HG03520 (cell line): ENCODE results near the gene PDZRN3.
A peak's percentile ranks its signal among the peaks of the same experiment; 100 is the strongest.
"Not testable (repeated sequence)": the region's sequence is repeated elsewhere in the genome, so short reads cannot be mapped to it uniquely, and the experiment has no call there.

Source experiments
- ATAC-seq: cut with Tn5 transposase; IDR thresholded peaks from one replicate; pipeline ENCODE4 v1.9.1; 2021; ENCODE audit warnings: mild to moderate bottlenecking, moderate library complexity; ENCODE audit not compliant: unreplicated experiment

PDZRN3 gene

DNA sequence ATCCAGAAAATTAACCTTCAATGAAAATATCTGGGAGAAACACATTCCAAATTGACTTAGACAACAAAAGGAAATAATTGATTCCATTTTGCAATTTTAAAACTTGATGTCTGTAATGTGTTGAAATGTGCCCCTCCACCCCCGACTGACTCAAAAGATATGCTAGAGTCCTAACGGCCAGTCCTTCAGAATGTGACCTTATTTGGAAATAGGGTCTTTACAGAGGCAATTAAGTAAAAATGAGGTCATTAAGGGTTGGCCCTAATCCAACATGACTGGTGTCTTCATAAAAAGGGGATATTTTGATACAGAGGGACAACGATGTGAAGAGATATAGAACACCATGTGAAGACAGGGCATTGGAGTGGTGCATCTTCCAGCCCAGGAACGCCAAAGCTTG is 153.9 kb downstream of the PDZRN3 start:
- ATAC-seq = no peak

DNA sequence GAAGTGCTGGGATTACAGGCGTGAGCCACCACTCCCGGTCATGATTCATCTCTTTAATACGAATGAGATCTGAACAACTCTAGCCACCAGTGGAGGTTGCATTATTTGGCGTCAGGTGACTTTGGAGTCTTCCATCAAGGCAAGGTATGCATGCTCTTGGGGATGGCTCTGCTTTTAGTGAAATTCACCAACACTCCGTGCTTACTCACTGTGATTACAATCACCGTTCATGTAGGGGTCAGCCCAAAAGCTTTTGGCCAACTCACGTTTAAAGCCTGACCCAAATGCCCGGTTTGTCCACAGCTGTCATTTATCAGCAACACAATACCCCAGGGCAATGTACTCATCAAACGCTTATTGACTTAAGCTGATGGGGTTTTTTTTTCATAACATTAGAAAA is 155.4 kb downstream of the PDZRN3 start:
- ATAC-seq = no peak

DNA sequence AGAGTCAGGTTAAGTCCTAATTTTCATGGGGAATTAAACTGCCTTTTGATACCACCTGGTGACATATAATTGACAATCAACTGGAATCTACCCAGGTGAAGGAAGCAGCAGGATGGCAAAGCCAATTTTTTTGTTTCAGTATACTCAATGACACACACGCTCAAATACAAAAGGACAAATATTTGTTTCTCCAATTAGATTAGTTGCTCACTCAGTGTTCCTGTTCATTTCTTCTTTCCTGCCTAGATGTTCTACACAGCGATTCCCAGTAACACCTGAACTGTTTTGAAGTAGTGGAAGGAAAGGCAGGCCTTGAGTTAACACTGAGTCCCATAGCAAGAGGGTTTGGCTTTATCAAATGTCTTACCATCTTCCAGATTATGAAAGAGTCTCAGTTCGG is 157.5 kb downstream of the PDZRN3 start:
- ATAC-seq = no peak

DNA sequence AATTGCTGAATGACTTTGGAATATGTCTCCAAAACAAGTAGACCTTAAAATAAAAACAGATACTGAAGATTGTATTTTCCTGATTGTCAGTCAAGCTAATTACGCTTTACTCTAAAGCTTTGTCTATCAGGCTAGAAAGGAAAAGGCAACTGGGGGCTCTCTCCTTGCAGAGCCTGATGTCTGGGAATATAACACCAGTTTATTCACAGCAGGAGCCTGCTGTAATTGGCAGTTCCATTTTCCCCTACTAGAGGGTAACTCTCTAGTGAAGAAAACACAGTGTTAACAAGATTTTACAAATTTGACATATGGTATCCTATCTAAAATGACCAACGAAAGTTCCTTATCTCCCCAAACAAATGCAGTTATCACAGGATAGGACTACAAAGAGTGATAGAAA is 158.8 kb downstream of the PDZRN3 start:
- no peak for ATAC-seq

DNA sequence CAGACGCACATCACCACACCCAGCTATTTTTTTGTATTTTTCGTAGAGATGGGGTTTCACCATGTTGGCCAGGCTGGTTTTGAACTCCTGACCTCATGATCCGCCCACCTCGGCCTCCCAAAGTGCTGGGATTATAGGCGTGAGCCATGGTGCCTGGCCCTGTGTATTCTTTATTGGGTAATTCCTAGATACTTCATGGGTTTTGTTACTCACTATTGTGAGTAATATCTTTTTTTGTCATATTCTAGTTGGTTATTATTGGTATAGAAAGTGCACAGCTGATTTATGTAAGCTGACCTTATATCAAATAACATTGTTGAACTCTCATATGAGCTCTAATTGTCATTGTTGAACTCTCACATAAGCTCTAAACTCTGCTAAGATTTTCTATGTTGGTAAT is 160.6 kb downstream of the PDZRN3 start:
- not testable (repeated sequence) for ATAC-seq

DNA sequence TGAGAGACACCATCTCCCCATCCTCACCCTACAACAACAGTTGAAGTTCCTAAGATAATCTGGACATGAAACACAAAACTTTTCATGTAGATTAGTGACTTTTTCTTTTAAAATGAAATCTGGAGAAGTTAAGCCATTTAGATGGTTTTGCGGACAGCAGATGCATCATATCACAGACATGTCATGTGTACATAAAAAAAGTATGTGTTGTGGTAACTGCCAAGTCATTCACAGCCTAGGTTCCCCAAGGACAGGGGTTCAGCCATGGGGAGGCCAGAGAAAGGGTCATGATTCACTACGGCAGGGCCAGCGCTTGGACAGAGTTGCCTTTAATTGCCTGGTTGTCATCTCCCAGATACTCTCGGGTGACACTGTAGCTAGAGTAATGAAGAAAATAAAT is 163.2 kb downstream of the PDZRN3 start:
- ATAC-seq = no peak

DNA sequence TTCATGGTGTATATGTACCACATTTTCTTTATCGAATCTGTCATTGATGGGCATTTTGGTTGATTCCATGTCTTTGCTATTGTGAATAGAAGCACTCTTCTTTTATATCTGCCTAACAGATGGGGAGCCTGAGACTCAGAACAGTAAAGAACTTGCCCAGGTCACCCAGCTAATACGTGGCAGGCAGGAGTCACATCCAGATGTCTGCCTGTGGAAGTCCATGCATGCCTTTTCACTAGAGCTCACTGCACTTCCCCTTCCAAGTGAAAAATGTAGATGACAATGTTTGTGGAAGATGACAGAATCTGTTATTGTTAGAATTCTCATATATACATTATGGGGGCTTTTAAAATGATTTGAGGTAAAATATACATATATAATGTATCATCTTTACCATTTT is 165.0 kb downstream of the PDZRN3 start:
- no peak for ATAC-seq

DNA sequence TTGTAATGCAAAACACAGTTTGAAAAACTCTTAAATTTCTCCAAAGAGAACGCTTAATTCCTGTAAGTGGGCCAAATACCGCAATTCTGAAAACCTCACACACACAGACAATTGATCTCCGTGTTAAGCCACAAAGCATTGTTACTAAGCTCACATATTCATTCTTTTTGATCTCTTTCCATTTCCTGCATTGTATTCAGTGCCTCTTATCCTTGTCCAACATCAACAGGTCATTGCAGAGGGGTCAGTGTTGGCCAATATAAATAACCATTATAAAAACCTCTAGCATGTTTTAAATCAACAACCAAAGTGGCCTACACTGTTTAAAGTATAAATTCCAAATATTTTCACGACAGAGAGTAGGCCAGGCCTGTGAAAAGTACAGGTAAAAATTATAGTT is 171.1 kb downstream of the PDZRN3 start:
- no peak for ATAC-seq

DNA sequence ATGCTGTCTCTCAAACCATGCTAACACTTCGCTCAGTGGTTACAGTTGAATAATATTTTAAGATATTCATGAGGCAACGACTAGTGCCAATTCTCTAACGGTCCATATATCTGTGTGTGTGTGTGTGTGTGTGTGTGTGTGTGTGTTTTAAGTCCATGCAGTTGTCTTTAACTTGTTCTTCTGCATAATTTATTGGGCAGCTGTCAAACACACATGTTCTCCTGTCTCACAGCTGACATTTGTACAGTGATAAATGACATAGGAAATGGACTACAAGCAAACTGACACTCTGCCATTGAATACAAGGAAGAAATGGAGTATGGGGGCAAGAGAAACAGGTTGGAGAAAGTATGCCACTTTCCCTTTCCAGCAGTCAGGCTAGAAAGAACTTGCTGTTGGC is 172.0 kb downstream of the PDZRN3 start:
- no peak for ATAC-seq

DNA sequence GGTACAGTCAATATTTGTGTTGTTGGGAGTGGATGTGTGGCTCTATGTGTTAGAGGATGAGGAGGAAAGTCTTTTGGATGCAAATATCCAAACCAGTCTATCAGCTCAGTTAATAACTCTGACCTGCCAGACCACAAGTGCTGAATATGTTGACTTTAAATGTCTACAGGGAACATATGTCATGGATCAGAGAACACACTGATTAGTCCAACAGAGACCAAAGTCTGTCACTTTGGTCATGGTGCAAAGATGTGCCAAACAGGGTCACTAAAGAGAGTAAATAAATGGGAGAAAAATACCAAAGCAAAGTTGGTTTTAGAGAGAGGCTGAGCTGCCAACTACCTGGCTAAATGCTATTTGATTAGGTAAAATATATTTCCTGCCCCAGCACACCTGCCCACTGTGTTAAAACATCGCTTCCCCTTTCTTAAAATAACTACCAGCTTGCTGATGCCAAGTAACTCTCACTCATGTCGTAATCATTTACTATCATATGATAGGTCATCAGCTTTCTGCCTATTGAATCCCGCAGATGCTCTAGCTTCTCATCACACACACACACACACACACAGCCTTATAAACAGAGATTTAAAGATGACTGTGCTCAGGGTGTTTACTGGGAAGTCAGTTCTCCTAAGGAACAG is 173.3 kb downstream of the PDZRN3 start:
- ATAC-seq = no peak

DNA sequence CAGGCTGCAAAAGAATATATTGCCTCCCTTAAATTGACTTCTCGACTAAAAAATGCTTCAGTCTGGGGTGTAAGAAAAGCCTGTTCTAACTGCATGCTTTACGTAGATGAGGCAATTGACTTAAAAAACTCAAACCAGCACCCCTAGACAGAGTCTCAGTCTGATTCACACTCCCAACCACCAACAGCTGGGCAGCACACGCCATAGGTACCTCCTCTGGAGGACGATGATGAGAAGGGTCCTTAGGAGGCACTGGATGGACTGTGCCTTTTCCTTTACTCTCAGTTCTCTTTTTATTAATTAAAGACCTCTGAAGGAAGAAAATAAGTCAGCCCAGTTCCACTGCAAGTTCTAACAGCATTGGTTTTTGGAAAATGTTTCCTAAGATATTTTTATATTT is 175.0 kb downstream of the PDZRN3 start:
- peak; percentile 38 for ATAC-seq

DNA sequence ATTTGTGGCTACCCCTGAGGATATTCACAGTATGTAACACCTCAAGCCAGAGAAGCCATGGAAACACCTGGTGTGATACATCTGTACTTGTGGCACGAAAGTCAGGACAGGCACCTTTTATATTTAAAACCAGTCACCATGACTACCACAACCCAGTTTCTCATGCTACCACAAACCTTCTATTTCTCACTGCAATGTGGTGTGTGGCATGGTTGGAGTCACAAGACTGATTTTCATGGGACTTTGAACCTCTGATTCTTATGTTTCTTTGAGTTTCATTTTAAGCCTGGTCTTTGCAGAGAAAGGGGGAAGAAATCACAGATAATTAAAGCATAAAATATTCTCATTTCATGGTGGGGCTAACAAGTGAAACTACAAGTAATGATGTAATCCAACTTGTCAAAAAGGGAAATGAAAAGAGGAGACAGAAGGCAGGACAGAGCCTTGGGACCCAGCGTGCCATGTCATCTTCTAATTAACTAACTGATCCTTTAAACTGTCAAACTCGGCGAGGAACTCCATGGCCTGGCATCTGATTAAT is 175.9 kb downstream of the PDZRN3 start:
- ATAC-seq = peak; percentile 88

DNA sequence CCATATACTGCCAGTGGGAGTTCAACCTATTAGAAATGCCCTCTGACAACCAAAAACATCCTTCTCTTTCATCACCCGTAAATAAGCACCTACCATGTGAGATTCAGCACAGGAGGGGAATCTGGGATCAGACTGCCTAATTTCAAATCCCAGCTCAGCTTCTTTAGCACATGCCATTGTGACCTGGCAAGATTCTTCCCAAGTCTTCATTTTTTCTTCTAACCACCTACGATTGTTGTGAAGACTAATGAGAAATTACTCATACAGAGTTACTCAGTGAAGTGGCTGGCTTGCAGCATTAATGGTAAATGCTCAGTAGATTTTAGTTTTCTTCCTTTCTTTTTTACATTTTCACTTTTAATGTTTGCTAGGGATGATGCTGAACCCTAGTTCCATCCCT is 176.7 kb downstream of the PDZRN3 start:
- ATAC-seq = no peak

DNA sequence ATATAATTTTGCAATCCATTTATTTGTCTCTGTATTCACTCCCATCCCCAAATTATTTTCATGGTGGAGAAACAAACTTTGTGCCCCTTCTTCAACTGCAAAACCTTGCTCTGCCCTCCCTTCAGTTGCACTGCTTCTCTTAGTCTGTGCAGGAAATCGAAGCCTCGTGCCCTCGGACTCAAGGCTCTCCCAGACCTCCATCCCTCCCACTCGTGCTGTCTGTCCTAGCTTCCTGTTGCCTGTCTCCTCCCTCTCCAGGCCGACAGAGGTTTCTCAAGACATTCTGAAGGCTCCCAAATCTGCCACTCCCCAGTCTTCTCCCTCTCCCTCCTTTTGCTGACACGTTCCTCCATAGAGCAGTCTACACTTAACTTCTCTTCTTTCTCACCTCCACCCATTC is 177.6 kb downstream of the PDZRN3 start:
- ATAC-seq = no peak

DNA sequence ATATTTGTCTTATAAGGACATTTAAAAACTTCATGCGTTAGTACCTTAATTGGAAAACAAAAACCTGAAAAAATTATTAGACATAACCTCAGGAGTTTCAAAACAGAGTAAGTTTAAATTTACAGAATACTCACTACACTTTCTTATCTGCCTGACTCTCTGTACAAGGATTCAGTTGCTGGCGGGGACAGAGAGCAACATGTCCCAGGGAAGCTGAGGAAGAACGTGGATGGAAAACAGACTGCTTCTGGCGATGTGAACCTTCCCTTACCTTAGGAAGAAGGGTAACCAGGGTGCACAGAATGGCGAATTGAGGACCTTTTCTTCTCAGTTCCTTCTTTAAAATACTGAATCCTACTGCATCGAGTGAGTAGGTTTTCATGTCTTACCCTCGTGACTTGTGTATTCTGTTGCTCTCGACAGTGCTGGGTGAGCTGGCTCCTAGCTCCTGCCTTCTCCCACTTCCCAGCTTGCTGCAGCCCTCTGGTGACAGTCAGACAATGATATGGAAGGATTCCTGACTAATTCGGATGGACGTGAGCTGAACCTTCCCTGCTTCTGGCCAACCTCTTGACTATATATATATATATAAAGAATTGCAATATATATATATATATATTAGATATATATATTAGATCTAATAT is 178.2 kb downstream of the PDZRN3 start:
- ATAC-seq = no peak

DNA sequence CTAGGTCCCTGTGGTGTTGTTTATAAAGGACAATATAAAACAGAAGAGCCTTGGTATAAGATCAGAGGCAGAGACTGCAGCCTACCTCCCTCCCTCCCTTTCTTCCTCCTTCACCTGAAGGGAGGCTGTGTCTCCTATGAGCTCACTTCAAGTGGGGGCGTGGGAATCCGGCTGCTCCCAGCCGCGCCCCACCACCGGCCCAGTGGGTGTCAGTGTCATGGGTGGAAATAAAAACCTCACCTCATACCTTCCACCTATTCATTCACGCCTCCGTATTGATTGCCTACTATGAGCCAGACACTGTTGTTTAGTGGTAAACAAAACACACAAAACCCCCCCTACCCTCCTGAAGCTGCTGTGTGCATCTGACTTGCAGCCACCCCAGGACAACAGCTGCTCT is 181.9 kb downstream of the PDZRN3 start:
- no peak for ATAC-seq

DNA sequence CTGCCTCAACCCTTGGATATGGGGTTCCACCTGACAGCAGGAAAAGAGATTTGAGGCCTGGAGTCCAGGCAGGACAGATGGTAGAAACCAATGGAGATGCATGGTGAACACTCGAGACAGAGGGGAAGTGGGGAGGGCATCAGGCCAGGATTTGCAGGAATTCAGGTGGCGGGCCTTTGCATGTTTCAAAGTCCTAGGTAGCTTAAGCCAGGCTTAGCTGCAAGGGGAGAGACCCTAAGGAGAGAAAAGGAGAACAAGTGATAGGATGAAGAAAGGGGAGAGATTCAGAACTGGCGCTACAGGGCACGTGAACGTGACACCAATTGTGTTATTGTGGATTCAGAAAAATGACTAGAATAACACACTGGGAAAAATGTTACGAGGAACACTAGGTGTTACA is 182.6 kb downstream of the PDZRN3 start:
- no peak for ATAC-seq

DNA sequence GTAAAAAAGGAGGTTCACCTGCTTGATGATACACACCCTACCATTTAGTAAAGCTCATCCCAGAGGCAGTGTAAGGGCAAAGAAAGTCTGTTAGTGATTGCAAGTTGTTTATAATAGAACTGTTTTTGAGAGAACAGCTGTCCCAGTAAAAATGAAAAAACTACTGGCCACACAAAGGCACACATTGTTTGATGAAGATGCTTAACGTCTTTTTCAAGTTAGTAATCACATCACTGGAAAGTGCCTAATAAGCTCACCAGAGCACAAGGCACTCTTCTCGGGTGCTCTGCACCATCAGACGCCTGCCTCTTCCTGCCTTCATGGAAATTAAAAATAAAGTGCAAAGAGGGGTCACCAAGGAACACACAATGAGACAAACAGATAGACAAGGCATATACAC is 186.9 kb downstream of the PDZRN3 start:
- ATAC-seq = no peak

DNA sequence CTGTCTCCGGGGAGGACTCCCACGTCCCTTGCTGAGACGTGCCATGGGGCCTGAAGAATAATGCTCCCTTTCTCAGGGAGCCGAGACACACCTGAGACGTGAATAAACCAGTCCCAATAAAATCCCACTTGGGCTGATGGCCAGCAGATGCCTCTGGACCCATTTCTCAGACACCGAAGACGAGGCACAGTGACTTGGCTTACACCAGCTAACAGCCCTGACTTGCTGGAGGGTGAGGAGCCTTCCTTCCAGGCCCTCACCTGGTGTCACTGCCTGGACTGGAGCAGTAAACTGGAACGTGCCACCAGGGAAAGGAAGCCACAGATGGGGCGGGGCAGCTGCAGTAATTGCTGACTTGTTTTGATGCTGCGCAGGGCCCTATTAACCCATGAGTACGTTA is 189.7 kb downstream of the PDZRN3 start:
- ATAC-seq = no peak

DNA sequence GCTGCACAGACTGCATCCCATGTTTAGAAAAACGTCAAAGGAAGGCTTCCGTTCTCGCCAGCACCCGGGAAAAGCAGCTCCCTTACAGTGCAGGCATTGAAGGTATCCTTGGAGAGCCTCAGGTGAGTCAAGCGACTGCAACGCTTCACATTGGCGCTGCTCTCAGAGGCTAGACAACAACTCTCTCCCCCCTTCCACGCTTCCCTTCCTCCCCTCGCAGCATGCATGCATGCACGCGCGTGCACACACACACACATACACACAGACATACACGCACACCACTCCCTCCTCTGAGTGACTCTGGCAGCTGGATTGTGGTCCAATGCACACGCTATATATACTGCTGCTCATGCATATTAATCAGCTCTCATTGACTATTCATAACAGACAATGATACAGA is 191.1 kb downstream of the PDZRN3 start:
- no peak for ATAC-seq

DNA sequence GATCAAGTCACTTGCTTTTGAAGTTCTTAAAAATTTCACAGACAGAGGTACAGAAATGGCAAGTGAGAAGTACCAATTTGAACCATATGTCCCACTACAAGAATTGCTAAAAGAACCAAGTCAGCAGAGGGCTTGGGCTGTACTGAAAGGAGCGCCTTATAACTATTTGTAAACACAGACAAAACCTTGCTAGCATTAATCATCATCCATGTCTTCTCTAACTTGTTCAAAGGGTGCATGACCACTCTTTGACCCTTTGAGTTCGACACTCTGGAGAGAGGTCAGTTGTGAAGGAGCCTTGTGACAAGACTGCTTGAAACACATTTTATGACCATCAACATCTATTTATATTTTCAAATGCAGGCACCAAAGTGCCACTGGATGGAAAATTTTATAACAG is 191.7 kb downstream of the PDZRN3 start:
- no peak for ATAC-seq

DNA sequence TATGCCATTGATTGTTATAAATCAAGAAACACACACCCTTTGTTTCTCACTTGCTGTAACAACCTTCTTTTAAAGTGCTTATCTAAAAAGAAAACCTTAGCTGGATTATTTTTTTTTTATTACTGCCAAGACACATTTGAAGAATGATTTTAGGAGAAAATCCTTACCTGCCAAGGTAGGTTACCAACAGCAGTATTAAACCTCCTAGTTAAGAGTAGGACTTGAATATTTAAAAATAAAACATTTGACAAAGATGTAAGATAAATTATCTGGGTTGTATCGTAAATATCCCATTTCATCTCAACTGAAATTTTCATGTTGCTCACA is 192.1 kb downstream of the PDZRN3 start:
- no peak for ATAC-seq
